Measurements from ENCODE around the gene HPS1.

The HPS1 gene

DNA sequence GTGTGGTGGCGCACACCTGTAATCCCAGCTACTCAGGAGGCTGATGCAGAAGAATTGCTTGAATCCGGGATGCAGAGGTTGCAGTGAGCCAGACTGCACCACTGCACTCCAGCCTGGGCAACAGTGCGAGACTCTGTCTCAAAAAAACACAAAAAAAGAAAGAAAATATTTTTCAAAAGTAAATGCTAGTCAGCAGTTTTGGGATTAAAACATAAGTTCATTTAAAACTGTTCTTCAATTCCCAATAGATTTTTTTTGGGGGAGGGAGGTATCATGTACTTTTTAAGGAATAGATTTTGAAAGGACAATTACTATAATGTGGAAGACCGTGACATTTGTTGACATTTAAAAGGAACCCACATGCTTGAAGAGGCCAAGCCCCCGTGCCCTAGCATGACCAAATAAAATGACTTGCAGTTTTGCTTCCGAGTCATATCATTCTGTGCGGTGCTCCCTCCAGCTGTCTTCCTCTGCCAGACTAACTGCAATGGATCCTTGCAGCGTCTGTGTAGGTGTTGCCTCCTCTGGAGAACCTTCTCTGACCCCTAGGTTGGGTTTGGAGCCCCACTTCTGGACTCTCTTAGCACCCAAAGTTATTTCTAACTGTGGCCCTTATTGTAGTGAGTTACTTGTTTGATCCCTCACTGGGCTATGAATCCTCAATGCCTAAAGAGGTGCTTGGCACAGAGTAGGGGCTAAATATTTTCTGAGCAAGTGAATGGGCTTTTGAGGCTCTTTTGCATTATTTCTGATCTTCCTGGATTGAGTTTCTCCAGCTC, 17.4 kb upstream of the HPS1 start:
- TF ChIP-seq, protein P1, sequence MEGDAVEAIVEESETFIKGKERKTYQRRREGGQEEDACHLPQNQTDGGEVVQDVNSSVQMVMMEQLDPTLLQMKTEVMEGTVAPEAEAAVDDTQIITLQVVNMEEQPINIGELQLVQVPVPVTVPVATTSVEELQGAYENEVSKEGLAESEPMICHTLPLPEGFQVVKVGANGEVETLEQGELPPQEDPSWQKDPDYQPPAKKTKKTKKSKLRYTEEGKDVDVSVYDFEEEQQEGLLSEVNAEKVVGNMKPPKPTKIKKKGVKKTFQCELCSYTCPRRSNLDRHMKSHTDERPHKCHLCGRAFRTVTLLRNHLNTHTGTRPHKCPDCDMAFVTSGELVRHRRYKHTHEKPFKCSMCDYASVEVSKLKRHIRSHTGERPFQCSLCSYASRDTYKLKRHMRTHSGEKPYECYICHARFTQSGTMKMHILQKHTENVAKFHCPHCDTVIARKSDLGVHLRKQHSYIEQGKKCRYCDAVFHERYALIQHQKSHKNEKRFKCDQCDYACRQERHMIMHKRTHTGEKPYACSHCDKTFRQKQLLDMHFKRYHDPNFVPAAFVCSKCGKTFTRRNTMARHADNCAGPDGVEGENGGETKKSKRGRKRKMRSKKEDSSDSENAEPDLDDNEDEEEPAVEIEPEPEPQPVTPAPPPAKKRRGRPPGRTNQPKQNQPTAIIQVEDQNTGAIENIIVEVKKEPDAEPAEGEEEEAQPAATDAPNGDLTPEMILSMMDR (conservative IDR thresholded peaks at IDR 0.05; ENCODE audit: low read depth, low read length) = no peak
- H3K4me3 ChIP-seq (IDR thresholded peaks at IDR 0.05; ENCODE audit: insufficient read depth, low read depth, low read length) = no peak overlapping the region
- H4K20me1 ChIP-seq (ENCODE audit: insufficient read depth) = no peaks in the 10 kb centered on the region
- no peak overlapping the region for H3K27ac ChIP-seq
- no peaks in the 10 kb centered on the region for H3K36me3 ChIP-seq (ENCODE audit: insufficient read depth)
- no peaks in the 10 kb centered on the region for H3K79me2 ChIP-seq (ENCODE audit: insufficient read depth, low read depth)
- H3K4me1 ChIP-seq (ENCODE audit: low read depth, poor library complexity, severe bottlenecking) = no peaks in the 10 kb centered on the region
- H3K4me2 ChIP-seq = no peak overlapping the region
- no peak overlapping the region for H3K9ac ChIP-seq
- no peak overlapping the region for H2AFZ ChIP-seq (ENCODE audit: low read depth)
- H3K27me3 ChIP-seq (ENCODE audit: insufficient read depth, low read depth) = no peaks in the 10 kb centered on the region

DNA sequence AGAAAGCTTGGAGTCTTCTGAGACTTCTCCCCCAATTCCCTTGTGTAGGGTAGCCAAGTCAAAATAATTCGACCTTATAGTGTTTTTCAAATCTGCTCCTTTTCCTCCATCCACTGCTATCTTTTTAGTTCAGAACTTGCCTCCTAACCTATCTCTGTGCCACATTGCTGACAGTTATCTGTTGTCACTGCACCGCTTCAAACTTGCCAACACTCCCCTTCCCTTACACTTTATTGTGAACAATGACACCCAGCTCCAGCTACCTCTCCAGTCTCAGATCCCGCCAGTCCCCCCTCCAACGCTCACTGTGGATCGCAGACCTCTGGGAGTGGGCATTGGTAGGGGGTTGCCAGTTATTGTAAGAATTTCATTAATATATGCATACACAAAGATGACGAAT, 16.3 kb upstream of the HPS1 start:
- no peaks in the 10 kb centered on the region for H3K27me3 ChIP-seq (ENCODE audit: insufficient read depth, low read depth)

DNA sequence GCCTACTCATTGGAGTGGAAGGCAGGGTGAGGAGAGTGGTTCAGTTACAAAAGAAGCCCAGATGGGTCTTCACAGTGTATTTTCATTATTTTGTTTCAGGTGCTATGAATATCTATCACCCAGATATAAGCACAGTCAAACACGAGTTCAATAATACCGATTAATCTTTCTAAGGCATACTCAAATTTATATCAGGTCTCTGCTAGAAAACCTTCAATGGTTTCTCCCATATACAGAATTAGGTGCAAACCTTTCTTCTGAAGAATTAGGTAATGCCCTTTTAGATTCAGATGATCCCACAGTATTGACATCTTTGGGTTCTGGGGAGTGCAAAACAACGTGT, 14.7 kb upstream of the HPS1 start:
- Histone ChIP-seq H2AFZ (ENCODE audit: low read depth) (no peak overlapping the region), H3K36me3 (ENCODE audit: insufficient read depth) (no peaks in the 10 kb centered on the region), H3K27ac (no peak overlapping the region), H3K4me2 (no peak overlapping the region), H3K4me1 (ENCODE audit: low read depth, poor library complexity, severe bottlenecking) (no peaks in the 10 kb centered on the region), H3K27me3 (ENCODE audit: insufficient read depth, low read depth) (no peaks in the 10 kb centered on the region), H3K9ac (no peak overlapping the region), H3K79me2 (ENCODE audit: insufficient read depth, low read depth) (no peaks in the 10 kb centered on the region), H4K20me1 (ENCODE audit: insufficient read depth) (no peaks in the 10 kb centered on the region), H3K4me3 (IDR thresholded peaks at IDR 0.05; ENCODE audit: insufficient read depth, low read depth, low read length) (no peak overlapping the region)
- TF ChIP-seq, protein P1 (conservative IDR thresholded peaks at IDR 0.05; ENCODE audit: low read depth, low read length) = no peak

More for the DNA sequence above, 16.3 kb upstream of the HPS1 start:
- H2AFZ ChIP-seq (ENCODE audit: low read depth) = no peak overlapping the region
- H3K79me2 ChIP-seq (ENCODE audit: insufficient read depth, low read depth) = no peaks in the 10 kb centered on the region
- no peak overlapping the region for H3K4me2 ChIP-seq
- H3K27ac ChIP-seq = no peak overlapping the region
- H3K4me1 ChIP-seq (ENCODE audit: low read depth, poor library complexity, severe bottlenecking) = no peaks in the 10 kb centered on the region
- TF ChIP-seq, protein P1 (conservative IDR thresholded peaks at IDR 0.05; ENCODE audit: low read depth, low read length) = no peak
- H3K9ac ChIP-seq = no peak overlapping the region
- H3K4me3 ChIP-seq (IDR thresholded peaks at IDR 0.05; ENCODE audit: insufficient read depth, low read depth, low read length) = no peak overlapping the region
- H3K36me3 ChIP-seq (ENCODE audit: insufficient read depth) = no peaks in the 10 kb centered on the region
- H4K20me1 ChIP-seq (ENCODE audit: insufficient read depth) = no peaks in the 10 kb centered on the region

DNA sequence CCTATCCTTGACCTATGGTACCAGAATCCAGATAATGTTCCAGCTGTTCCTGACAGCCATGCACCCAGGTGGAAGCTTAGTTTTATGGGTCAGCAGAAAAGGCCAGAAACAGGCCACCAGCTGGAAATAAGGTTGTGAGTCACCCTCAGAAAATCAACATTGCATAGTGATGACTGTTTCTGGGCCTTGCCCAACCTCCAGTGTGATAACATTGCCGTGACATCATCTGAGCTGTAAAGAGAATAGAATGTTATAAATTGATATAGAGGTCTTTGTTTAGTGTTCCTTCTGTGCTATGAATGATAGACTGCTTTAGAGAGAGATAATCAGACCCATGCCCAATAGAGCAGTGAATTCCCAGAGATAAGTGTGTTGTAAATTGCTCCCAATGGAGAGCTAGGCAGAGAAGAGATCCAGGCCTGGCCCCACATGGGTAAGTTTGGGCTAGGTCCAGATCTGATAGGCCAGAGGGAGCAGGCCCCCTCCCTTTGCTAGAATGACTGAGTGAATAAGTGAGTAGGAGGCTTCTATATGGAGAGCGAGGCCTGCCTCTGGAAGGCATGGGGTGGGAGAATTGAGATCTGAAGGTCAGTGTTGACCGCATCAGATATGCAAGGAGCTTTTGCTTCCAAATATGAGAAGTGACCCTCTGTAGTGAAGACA, 14.2 kb upstream of the HPS1 start:
- H3K4me2 ChIP-seq = no peak overlapping the region

More for the DNA sequence above, 14.2 kb upstream of the HPS1 start:
- Histone ChIP-seq H4K20me1 (ENCODE audit: insufficient read depth) (no peaks in the 10 kb centered on the region), H3K4me1 (ENCODE audit: low read depth, poor library complexity, severe bottlenecking) (no peaks in the 10 kb centered on the region), H3K36me3 (ENCODE audit: insufficient read depth) (no peaks in the 10 kb centered on the region), H3K4me3 (IDR thresholded peaks at IDR 0.05; ENCODE audit: insufficient read depth, low read depth, low read length) (no peak overlapping the region), H3K9ac (no peak overlapping the region), H3K79me2 (ENCODE audit: insufficient read depth, low read depth) (no peaks in the 10 kb centered on the region), H3K27me3 (ENCODE audit: insufficient read depth, low read depth) (no peaks in the 10 kb centered on the region), H3K27ac (no peak overlapping the region), H2AFZ (ENCODE audit: low read depth) (no peak overlapping the region)
- TF ChIP-seq, protein P1 (conservative IDR thresholded peaks at IDR 0.05; ENCODE audit: low read depth, low read length) = no peak
